Activated CD4-positive, alpha-beta T cell treated with anti-CD3 and anti-CD28 coated beads for 36 hours (primary cell): ENCODE data around the gene RAB17. TPM values are rescaled to one million over a fixed set of nuclear protein-coding genes. Genes with fewer than 3 reads are reported as not detected.

Source experiments
- ATAC-seq: fragments of 200-7000 bp; cut with Tn5 transposase; one replicate; pipeline ENCODE4 v1.10.0; 2021; ENCODE audit warnings: mild to moderate bottlenecking, moderate library complexity
- CTCF ChIA-PET: fragments of 350-600 bp; sonication (Branson Sonifier 250); formaldehyde crosslinking; loops from one replicate; lab custom pipeline; 2021; ENCODE audit warnings: antibody characterized with exemption; lab: Charles Lee
- POLR2A ChIA-PET: fragments of 350-600 bp; sonication (Branson Sonifier 250); formaldehyde crosslinking; loops from one replicate; lab custom pipeline; 2021; ENCODE audit warnings: antibody characterized with exemption, inconsistent platforms; lab: Charles Lee
- DNase-seq: peaks from one replicate; pipeline ENCODE4 v3.0.0-alpha.2; 2020
- H3K27ac Mint-ChIP-seq: one replicate; pipeline ENCODE4 v1.8.0; 2021; ENCODE audit warnings: mixed read lengths
- H3K27me3 Mint-ChIP-seq: one replicate; pipeline ENCODE4 v1.8.0; 2021; ENCODE audit warnings: mixed read lengths
- H3K36me3 Mint-ChIP-seq: one replicate; pipeline ENCODE4 v1.8.0; 2021; ENCODE audit warnings: low read depth, mixed read lengths
- H3K4me1 Mint-ChIP-seq: one replicate; pipeline ENCODE4 v1.8.0; 2021; ENCODE audit warnings: mixed read lengths
- H3K4me3 Mint-ChIP-seq: one replicate; pipeline ENCODE4 v1.8.0; 2021; ENCODE audit warnings: mild to moderate bottlenecking, moderate library complexity, mixed read lengths
- H3K9me3 Mint-ChIP-seq: one replicate; pipeline ENCODE4 v1.8.0; 2021; ENCODE audit warnings: low read depth, mixed read lengths
- intact Hi-C, 2 experiments: fragments of 100-400 bp; cut with DNase I in 1 of 2; cut with micrococcal nuclease in 1 of 2; formaldehyde crosslinking; loops; one replicate each; pipeline versions ENCODE4 v1.14.2 to v1.15.1; 2022 to 2024; cut with DNase I, micrococcal nuclease
- total RNA-seq, 2 experiments: library from RNA; stranded (reverse); gene quantifications; one replicate each; pipeline ENCODE4 v1.2.3, GENCODE V29; 2021

RAB17 gene
- total RNA-seq, 2 experiments from 2014 or later: 0.18 to 0.30 TPM

DNA sequence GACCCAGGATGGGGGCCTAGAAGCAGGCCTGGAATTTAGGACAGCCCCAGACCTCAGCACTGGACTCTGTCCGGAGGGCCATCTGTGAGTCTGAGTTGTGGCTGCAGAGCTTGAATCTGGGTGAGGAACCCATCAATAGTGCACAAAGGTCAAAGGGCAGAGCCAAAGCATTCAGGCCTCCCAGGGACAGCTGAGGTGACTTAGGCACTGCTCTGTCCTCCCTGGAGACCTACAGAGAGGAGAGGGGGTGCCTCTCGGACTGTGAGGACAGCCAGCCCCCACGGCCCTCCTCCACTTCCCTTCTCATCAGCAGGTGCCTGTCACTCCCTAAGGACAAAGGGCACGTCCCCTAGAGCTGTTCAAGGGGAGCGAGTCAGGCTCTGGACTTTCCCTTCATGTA lies 49.3 kb downstream of the RAB17 start:
- ChIA-PET POLR2A (no interaction called here), CTCF (interaction anchor here (2.6 kb wide), 1 partner anchor 31 kb away, joined by 9 read pairs; no protein-coding TSS in a partner anchor)
- H3K4me1 Mint-ChIP-seq: no peaks in the 10 kb centered on the region
- DNase-seq: no peak
- H3K4me3 Mint-ChIP-seq: no peak overlapping the region
- H3K9me3 Mint-ChIP-seq: no peaks in the 10 kb centered on the region
- H3K27me3 Mint-ChIP-seq: no peaks in the 10 kb centered on the region
- intact Hi-C loops: no loop called here
- no peaks in the 10 kb centered on the region for H3K36me3 Mint-ChIP-seq
- no peak for ATAC-seq
- no peak overlapping the region for H3K27ac Mint-ChIP-seq

DNA sequence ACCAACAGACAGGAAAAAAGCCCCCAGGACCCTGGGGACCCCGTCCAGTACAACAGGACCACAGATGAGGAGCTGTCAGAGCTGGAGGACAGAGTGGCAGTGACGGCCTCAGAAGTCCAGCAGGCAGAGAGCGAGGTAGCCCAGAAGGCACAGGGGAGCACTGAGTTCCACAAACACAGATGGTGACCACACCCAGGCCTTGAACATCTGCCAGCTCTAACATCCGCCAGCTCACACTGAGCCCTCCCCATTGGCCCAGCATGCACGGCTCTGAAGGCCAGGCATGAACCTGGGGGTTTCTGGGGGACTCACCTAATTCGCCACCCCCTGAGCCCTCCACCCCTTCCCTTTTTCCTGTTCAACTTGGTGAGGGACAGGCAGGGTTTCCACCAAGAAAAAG lies 49.7 kb downstream of the RAB17 start:
- DNase-seq (no peak), ATAC-seq (no peak)
- ChIA-PET POLR2A (no interaction called here), CTCF (interaction anchor here (2.6 kb wide), 1 partner anchor 31 kb away, joined by 9 read pairs; no protein-coding TSS in a partner anchor)
- H3K4me1 Mint-ChIP-seq: no peaks in the 10 kb centered on the region
- H3K27ac Mint-ChIP-seq: no peak overlapping the region
- H3K4me3 Mint-ChIP-seq: no peak overlapping the region
- no peaks in the 10 kb centered on the region for H3K27me3 Mint-ChIP-seq
- no peaks in the 10 kb centered on the region for H3K36me3 Mint-ChIP-seq
- intact Hi-C loops: no loop called here
- H3K9me3 Mint-ChIP-seq: no peaks in the 10 kb centered on the region

DNA sequence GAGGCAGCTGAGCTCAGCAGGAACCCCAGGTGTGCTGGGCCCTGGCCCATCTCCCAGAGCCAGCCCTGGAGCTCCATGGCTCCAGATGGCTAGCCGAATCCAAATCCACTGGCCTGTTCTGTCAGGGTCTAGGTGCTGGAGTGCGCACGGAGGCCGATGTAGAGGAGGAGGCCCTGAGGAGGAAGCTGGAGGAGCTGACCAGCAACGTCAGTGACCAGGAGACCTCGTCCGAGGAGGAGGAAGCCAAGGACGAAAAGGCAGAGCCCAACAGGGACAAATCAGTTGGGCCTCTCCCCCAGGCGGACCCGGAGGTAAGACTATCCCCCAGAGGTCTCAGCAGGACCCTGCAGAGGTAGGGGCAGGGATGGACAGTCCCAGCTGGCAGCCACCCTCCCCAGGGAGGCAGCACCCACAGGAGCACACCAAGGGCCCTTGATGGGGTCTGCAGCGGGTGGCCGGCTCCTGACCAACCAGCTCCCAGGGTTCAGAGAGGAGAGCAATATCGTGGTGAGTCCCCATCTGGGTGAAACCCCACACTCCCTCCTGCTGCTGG lies 50.2 kb downstream of the RAB17 start:
- intact Hi-C loops: no loop called here
- POLR2A ChIA-PET: no interaction called here
- H3K27ac Mint-ChIP-seq: no peak overlapping the region
- CTCF ChIA-PET: interaction anchor here (0.6 to 2.6 kb wide), 3 partner anchors 14 to 32 kb away, joined by 3 to 9 read pairs (median 4); no protein-coding TSS in a partner anchor
- ATAC-seq (no peak), DNase-seq (no peak)
- H3K9me3 Mint-ChIP-seq: no peaks in the 10 kb centered on the region
- H3K27me3 Mint-ChIP-seq: no peaks in the 10 kb centered on the region
- H3K4me3 Mint-ChIP-seq: no peak overlapping the region
- no peaks in the 10 kb centered on the region for H3K4me1 Mint-ChIP-seq
- H3K36me3 Mint-ChIP-seq: no peaks in the 10 kb centered on the region

DNA sequence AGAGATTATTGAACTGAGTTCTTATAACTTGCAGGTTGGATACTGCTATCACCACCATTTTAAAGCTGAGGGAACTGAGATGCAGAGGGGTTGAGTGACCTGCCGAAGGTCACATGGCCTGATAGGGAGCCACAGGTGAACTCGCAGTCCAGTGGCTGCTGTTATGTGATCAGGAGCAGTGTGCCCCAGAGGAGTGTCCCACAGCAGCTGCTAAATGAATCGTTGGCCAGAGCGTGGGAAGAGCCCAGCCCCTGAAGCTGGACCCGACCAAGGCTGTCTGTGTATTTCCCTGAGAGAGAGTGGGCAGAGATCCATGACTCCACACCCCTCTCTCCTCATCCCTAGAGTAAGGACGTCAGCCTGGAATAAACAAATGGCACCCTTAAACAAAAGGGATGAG lies 50.9 kb downstream of the RAB17 start:
- no peak for ATAC-seq

DNA sequence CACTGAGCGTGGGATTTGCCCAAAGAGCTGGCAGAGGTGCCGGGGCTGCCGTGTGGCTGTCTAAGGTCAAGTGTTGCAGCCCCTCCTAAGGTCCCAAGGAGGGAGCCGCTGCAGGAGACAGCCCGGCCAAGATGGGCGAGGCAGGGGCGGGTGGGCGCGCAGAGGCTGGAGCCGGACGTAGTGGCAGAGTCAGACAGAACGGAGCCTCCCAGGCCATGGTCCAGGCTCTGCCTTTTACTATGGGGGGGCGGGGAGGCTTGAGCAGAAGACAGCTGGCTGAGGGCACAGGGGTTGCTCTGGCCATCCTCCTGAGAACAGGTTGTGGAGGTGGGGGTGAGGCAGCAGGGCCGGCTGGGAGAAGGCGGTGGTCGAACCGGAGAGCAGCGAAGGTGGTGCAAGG lies 51.6 kb downstream of the RAB17 start:
- H3K36me3 Mint-ChIP-seq: no peaks in the 10 kb centered on the region
- no peak overlapping the region for H3K4me3 Mint-ChIP-seq
- H3K4me1 Mint-ChIP-seq: no peaks in the 10 kb centered on the region
- DNase-seq (no peak), ATAC-seq (no peak)
- ChIA-PET CTCF (no interaction called here), POLR2A (no interaction called here)
- no peak overlapping the region for H3K27ac Mint-ChIP-seq
- H3K27me3 Mint-ChIP-seq: no peaks in the 10 kb centered on the region
- no peaks in the 10 kb centered on the region for H3K9me3 Mint-ChIP-seq
- intact Hi-C loops: no loop called here

More for the DNA sequence above, 50.9 kb downstream of the RAB17 start:
- Mint-ChIP-seq H3K9me3 (no peaks in the 10 kb centered on the region), H3K27me3 (no peaks in the 10 kb centered on the region), H3K4me1 (no peaks in the 10 kb centered on the region), H3K36me3 (no peaks in the 10 kb centered on the region), H3K4me3 (no peak overlapping the region), H3K27ac (no peak overlapping the region)
- DNase-seq: no peak
- intact Hi-C loops: no loop called here
- ChIA-PET POLR2A (no interaction called here), CTCF (interaction anchor here (1.3 to 2.6 kb wide), 2 partner anchors 27 to 32 kb away, joined by 4 to 9 read pairs; no protein-coding TSS in a partner anchor)

DNA sequence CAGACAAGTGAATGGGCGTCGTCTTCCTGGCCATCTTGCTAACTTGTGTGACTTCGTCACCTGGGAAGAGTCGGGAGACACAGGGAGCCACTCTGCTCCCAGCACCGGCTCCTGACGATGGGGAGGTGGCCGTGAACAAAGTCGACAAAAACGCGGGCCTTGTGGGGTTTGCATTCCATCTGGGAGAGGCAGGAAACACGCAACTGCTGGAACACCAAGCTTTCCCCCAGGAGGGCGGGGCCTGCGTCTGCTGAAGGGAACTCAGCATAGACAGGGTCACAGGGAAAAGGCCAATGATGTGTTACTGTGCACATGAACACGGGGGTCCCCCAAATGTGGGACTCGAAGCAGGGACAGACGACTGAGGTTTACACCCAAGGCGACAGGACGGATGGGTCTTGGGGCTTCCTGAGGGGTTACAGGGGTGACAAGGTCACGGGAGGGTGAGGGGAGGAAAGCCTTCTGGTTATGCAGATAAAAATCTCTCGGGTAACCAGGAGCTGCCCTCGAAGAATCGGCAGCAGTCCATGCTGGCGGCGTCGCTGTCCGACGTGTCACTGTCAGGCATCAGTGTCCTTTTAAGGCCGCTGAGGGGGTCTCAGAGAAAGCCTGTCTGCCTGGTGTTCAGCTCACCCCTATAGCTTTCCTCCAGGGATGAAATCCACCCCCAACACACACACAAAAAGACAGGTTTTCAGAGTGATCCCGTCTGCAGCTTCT lies 52.4 kb downstream of the RAB17 start:
- Mint-ChIP-seq H3K4me3 (no peak overlapping the region), H3K4me1 (no peaks in the 10 kb centered on the region), H3K9me3 (no peaks in the 10 kb centered on the region), H3K27ac (no peak overlapping the region), H3K36me3 (no peaks in the 10 kb centered on the region), H3K27me3 (no peaks in the 10 kb centered on the region)
- CTCF ChIA-PET: no interaction called here
- ATAC-seq (no peak), DNase-seq (no peak)
- intact Hi-C loops: no loop called here
- POLR2A ChIA-PET: no interaction called here

DNA sequence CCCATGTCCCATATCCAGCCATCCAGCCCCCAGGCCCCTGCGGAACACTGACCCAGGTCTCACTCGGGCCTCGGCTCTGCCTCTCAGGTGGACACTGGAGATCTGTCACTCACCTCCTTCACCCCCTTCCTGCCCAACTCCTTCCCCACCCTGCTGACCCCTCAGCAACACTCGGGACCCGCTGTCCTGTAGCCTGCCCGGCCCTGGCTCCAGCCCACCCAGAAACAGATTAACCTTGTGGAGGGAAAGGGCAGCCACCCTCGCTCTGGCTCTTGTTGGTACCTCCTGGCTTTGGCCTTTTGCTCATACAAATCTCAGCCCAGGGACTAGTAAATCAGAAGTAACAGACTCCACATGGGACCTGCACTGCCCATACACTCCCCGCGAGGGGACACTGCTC lies 53.9 kb downstream of the RAB17 start:
- intact Hi-C loops: no loop called here
- Mint-ChIP-seq H3K4me1 (no peaks in the 10 kb centered on the region), H3K27ac (no peak overlapping the region), H3K4me3 (no peak overlapping the region), H3K36me3 (no peaks in the 10 kb centered on the region), H3K27me3 (no peaks in the 10 kb centered on the region), H3K9me3 (no peaks in the 10 kb centered on the region)
- ChIA-PET CTCF (interaction anchor here (0.5 to 1.2 kb wide), 2 partner anchors 22 to 213 kb away, joined by 3 read pairs; no protein-coding TSS in a partner anchor), POLR2A (no interaction called here)
- ATAC-seq (no peak), DNase-seq (no peak)

DNA sequence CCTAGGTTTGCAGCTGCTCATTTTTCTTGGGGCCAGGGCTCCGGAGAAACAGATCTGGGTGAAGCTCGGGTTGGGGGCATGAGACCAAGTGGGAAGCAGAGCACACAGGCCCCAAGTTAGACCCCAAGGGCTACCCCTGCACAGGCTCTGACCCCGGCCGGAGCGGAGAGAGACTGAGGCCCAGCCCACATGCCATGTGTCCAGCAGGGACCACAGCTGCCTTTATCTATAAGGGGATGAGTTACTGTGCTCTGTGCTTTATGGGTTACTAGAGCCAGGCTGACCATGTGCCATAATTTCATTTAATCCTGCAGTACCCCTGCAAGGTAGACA lies 54.5 kb downstream of the RAB17 start:
- POLR2A ChIA-PET: no interaction called here

DNA sequence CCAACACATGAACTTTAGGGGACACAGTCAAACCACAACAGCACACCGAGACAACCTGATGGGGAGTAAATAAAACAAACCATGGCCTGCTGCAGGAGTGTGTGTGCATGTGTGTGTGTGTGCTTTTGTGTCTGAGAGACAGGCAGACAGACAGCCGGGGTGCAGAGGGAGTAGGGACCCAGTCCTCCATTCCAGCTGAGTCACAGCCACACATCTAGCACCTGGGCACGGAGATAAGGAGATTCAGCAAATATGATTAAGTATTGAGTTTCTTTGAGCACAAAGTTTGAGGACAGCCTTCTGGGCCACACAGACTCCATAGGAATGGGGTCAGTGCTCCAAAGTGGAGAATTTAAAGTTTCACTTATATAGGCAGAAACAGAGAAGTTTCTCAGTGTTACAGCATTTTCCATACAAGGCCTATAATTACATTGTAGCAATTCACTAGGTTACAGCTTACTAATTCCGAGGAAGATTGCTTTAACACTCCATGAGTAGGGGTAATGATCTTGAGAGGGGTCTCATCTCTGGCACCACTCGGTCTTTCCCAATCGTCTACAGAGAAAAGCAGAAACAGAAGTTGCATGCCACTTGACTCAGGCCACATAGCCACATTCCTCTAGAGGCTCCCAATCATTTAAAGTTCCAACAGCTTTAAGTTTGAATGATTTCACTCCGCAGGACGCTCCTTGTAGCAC lies 55.0 kb downstream of the RAB17 start:
- no peak overlapping the region for H3K4me3 Mint-ChIP-seq

More for the DNA sequence above, 54.5 kb downstream of the RAB17 start:
- no peaks in the 10 kb centered on the region for H3K4me1 Mint-ChIP-seq
- no peak for DNase-seq
- no peak overlapping the region for H3K27ac Mint-ChIP-seq
- no peaks in the 10 kb centered on the region for H3K36me3 Mint-ChIP-seq
- no peak overlapping the region for H3K4me3 Mint-ChIP-seq
- CTCF ChIA-PET: interaction anchor here (1.2 kb wide), 1 partner anchor 21 kb away, joined by 3 read pairs; no protein-coding TSS in a partner anchor
- no peaks in the 10 kb centered on the region for H3K9me3 Mint-ChIP-seq
- no peak for ATAC-seq
- no peaks in the 10 kb centered on the region for H3K27me3 Mint-ChIP-seq
- intact Hi-C loops: no loop called here

DNA sequence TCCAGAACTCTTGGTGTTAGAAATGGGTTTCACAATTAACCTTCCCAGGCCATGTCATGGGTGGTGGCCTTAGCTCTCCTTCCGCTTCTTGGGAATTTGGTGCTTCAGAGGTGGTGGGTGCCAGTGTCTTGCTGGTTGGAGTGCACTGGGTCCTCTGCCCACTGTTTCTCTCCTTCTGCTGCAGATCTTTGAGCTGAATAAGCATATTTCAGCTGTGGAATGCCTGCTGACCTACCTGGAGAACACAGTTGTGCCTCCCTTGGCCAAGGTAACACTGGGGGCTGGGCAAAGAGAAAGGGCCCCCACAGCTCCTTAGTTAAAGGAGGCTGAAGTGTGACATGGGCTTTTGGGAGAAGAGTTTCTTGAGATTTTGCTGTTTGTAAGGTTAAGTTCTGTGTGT lies 56.2 kb downstream of the RAB17 start:
- Mint-ChIP-seq H3K4me1 (no peaks in the 10 kb centered on the region), H3K27me3 (no peaks in the 10 kb centered on the region), H3K36me3 (no peaks in the 10 kb centered on the region), H3K4me3 (no peak overlapping the region), H3K27ac (no peak overlapping the region), H3K9me3 (no peaks in the 10 kb centered on the region)
- intact Hi-C loops: no loop called here
- DNase-seq (no peak), ATAC-seq (no peak)
- CTCF ChIA-PET: interaction anchor here (0.7 to 2.8 kb wide), 3 partner anchors 12 to 39 kb away, joined by 3 to 15 read pairs (median 14); no protein-coding TSS in a partner anchor
- POLR2A ChIA-PET: no interaction called here

More for the DNA sequence above, 55.0 kb downstream of the RAB17 start:
- Mint-ChIP-seq H3K9me3 (no peaks in the 10 kb centered on the region), H3K36me3 (no peaks in the 10 kb centered on the region), H3K27ac (no peak overlapping the region), H3K27me3 (no peaks in the 10 kb centered on the region), H3K4me1 (no peaks in the 10 kb centered on the region)
- intact Hi-C loops: no loop called here
- no peak for DNase-seq
- ATAC-seq: no peak
- CTCF ChIA-PET: interaction anchor here (1.2 kb wide), 1 partner anchor 21 kb away, joined by 3 read pairs; no protein-coding TSS in a partner anchor
- POLR2A ChIA-PET: no interaction called here

DNA sequence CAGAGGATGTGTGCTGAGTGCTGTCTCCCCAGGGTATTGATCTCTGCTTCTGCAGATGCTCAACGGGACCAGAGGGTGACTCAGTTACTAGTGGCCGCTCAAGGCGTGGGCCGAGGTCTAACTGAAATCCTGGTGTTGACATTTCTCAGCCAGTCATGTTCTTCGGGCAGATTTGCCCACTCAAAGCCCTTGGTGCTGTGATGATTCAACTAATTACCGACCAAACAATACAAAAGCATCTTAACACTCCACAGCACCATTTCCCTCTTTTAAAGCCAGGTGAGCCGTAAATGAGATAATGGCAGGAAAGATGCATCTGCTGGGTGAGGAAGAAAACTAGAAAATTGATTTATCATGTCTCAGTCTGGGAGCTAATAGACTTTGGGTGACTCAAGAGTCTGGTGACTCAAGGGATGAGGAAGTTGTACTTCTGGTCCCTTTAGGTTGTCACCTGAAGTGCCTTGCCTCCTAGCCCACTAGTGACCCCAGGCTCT lies 56.8 kb downstream of the RAB17 start:
- intact Hi-C loops: no loop called here
- ChIA-PET CTCF (interaction anchor here (0.6 to 2.8 kb wide), 3 partner anchors 21 to 836 kb away, joined by 3 to 15 read pairs (median 14); no protein-coding TSS in a partner anchor), POLR2A (no interaction called here)
- DNase-seq (no peak), ATAC-seq (no peak)
- Mint-ChIP-seq H3K27me3 (no peaks in the 10 kb centered on the region), H3K4me1 (no peaks in the 10 kb centered on the region), H3K9me3 (no peaks in the 10 kb centered on the region), H3K4me3 (no peak overlapping the region), H3K36me3 (no peaks in the 10 kb centered on the region), H3K27ac (no peak overlapping the region)
